Small intestine (tissue), 7 donors: ENCODE data around the gene ZNF358. TPM values are rescaled to one million over a fixed set of nuclear protein-coding genes. Genes with fewer than 3 reads are reported as not detected.

Source experiments
- DNase-seq, 2 donors: peaks; one replicate each; pipeline versions ENCODE4 v3.0.0 to v3.0.0-alpha.2; 2013
- FAIRE-seq: peaks from 2 replicates; lab custom pipeline; 2012; peaks lifted over from hg19 to GRCh38; lab: Jason Lieb, UNC
- H3K27ac ChIP-seq, 3 donors: one replicate each; pipeline ENCODE4 v1.5.1; 2013; ENCODE audit warnings: low read length in 2 of 3, mild to moderate bottlenecking in 2 of 3, control low read depth in 1 of 3, inconsistent platforms in 1 of 3, low read depth in 1 of 3, moderate library complexity in 1 of 3
- H3K27me3 ChIP-seq, 3 donors: one replicate each; pipeline ENCODE4 v1.6.1; 2013; ENCODE audit warnings: low read length in 3 of 3, inconsistent platforms in 1 of 3; ENCODE audit not compliant: control insufficient read depth in 3 of 3, insufficient read depth in 3 of 3
- H3K36me3 ChIP-seq, 3 donors: one replicate each; pipeline ENCODE4 v1.6.1; 2013; ENCODE audit warnings: low read length in 3 of 3, inconsistent platforms in 1 of 3, low read depth in 1 of 3, mild to moderate bottlenecking in 1 of 3, moderate library complexity in 1 of 3; ENCODE audit not compliant: control insufficient read depth in 3 of 3, insufficient read depth in 2 of 3
- H3K4me1 ChIP-seq, 3 donors: one replicate each; pipeline ENCODE4 v1.6.1; 2013; ENCODE audit warnings: low read length in 2 of 3, inconsistent platforms in 1 of 3, low read depth in 1 of 3, mild to moderate bottlenecking in 1 of 3, moderate library complexity in 1 of 3; ENCODE audit not compliant: control insufficient read depth in 3 of 3, insufficient read depth in 2 of 3
- H3K4me3 ChIP-seq, 3 donors: one replicate each; pipeline ENCODE4 v1.5.1; 2013; ENCODE audit warnings: low read length in 3 of 3, control low read depth in 1 of 3, inconsistent platforms in 1 of 3, low read depth in 1 of 3, mild to moderate bottlenecking in 1 of 3, moderate library complexity in 1 of 3
- H3K9me3 ChIP-seq, 2 donors: one replicate each; pipeline ENCODE4 v1.6.1; 2013; ENCODE audit warnings: low read depth in 1 of 2, low read length in 1 of 2; ENCODE audit not compliant: control insufficient read depth in 2 of 2, insufficient read depth in 1 of 2
- WGBS, 3 donors: extraction: QIAGEN DNeasy Blood & Tissue Kit; methylation state at CpG; one replicate each; pipeline ENCODE4 v1.1.7; 2013; 5-methylcytosine and 5-hydroxymethylcytosine counted together
- polyA plus RNA-seq, 4 donors: library from polyadenylated mRNA; stranded (reverse) in 3 of 4; unstranded in 1 of 4; fragments of 200-250 nt in 3 of 4; fragments of 120-200 nt in 1 of 4; gene quantifications; one replicate each; pipeline versions ENCODE4 v1.2.1 to v1.2.3, GENCODE V29; 2013
- donor health status: healthy with polysubstance abuse.
- donor health status: control.
- donor health status: control.
- donor health status: Bipolar disorder and iron deficiency.
- donor health status: healthy.

Gene ZNF358
- polyA plus RNA-seq, 4 donors = 37.3 to 77.5 (median 71.9) TPM

GRCh38 chr19:7524992-7525739, 9.3 kb downstream of the ZNF358 start:
- 95 to 99% (median 96%) methylated on average over 20 of the region's 20 CpGs for WGBS, 3 donors
- H3K4me1 ChIP-seq = peaks cover 4 to 16% (median 7%) of the 10 kb centered on the region in 3 donors
- peaks cover 0 to 60% (median 0%) of the 10 kb centered on the region in 3 donors for H3K36me3 ChIP-seq
- DNase-seq (no peak), FAIRE-seq (no peak)
- H3K27ac ChIP-seq = no peak overlapping the region
- H3K27me3 ChIP-seq = no peaks in the 10 kb centered on the region
- no peaks in the 10 kb centered on the region for H3K9me3 ChIP-seq
- no peak overlapping the region for H3K4me3 ChIP-seq

GRCh38 chr19:7526059-7526929, 10.4 kb downstream of the ZNF358 start:
- no peak overlapping the region for H3K4me3 ChIP-seq
- H3K4me1 ChIP-seq = peaks cover 4 to 16% (median 7%) of the 10 kb centered on the region in 3 donors
- H3K36me3 ChIP-seq = peaks cover 0 to 59% (median 0%) of the 10 kb centered on the region in 3 donors
- FAIRE-seq = no peak
- 82 to 88% (median 85%) methylated on average over 25 to 31 of the region's 31 CpGs for WGBS, 3 donors
- no peak for DNase-seq
- no peak overlapping the region for H3K27ac ChIP-seq
- H3K27me3 ChIP-seq = no peaks in the 10 kb centered on the region
- H3K9me3 ChIP-seq = no peaks in the 10 kb centered on the region

- WGBS, 3 donors = 80 to 89% (median 84%) methylated on average over 24 to 25 of the region's 25 CpGs
- H3K4me3 ChIP-seq = no peak overlapping the region
- no peaks in the 10 kb centered on the region for H3K9me3 ChIP-seq
- no peak for DNase-seq
- peaks cover 0 to 68% (median 0%) of the 10 kb centered on the region in 3 donors for H3K36me3 ChIP-seq
- no peaks in the 10 kb centered on the region for H3K27me3 ChIP-seq
- no peak for FAIRE-seq
- no peak overlapping the region for H3K27ac ChIP-seq
- peaks cover 4 to 9% (median 5%) of the 10 kb centered on the region in 3 donors for H3K4me1 ChIP-seq
These were observed 11.8 kb downstream of the ZNF358 start for GRCh38 chr19:7527516-7528191.

GRCh38 chr19:7528192-7528519, 12.3 kb downstream of the ZNF358 start:
- Histone ChIP-seq H3K9me3 (no peaks in the 10 kb centered on the region), H3K27ac (no peak overlapping the region), H3K4me3 (no peak overlapping the region), H3K27me3 (no peaks in the 10 kb centered on the region), H3K36me3 (peaks cover 0 to 72% (median 0%) of the 10 kb centered on the region in 3 donors), H3K4me1 (peaks cover 3 to 5% (median 3%) of the 10 kb centered on the region in 3 donors)
- FAIRE-seq (no peak), DNase-seq (no peak)
- 92 to 97% (median 92%) methylated on average over 7 of the region's 7 CpGs for WGBS, 3 donors

GRCh38 chr19:7528522-7529245, 12.8 kb downstream of the ZNF358 start:
- H3K27me3 ChIP-seq = no peaks in the 10 kb centered on the region
- H3K9me3 ChIP-seq = no peaks in the 10 kb centered on the region
- DNase-seq (no peak), FAIRE-seq (no peak)
- H3K4me3 ChIP-seq = no peak overlapping the region
- H3K27ac ChIP-seq = no peak overlapping the region
- no peaks in the 10 kb centered on the region for H3K4me1 ChIP-seq
- WGBS, 3 donors = 92 to 96% (median 96%) methylated on average over 29 to 32 of the region's 32 CpGs
- H3K36me3 ChIP-seq = peaks cover 0 to 72% (median 0%) of the 10 kb centered on the region in 3 donors

- no peaks in the 10 kb centered on the region for H3K9me3 ChIP-seq
- no peak overlapping the region for H3K4me3 ChIP-seq
- FAIRE-seq (no peak), DNase-seq (no peak)
- H3K27ac ChIP-seq = no peak overlapping the region
- H3K4me1 ChIP-seq = no peaks in the 10 kb centered on the region
- WGBS, 3 donors = 82 to 86% (median 82%) methylated on average over 14 to 15 of the region's 15 CpGs
- peaks cover 0 to 72% (median 0%) of the 10 kb centered on the region in 3 donors for H3K36me3 ChIP-seq
- no peaks in the 10 kb centered on the region for H3K27me3 ChIP-seq
These were observed 13.3 kb downstream of the ZNF358 start for GRCh38 chr19:7529246-7529600.

- H3K4me1 ChIP-seq = no peaks in the 10 kb centered on the region
- no peak overlapping the region for H3K4me3 ChIP-seq
- WGBS, 3 donors = 94 to 96% (median 95%) methylated on average over 33 of the region's 33 CpGs
- no peaks in the 10 kb centered on the region for H3K9me3 ChIP-seq
- H3K36me3 ChIP-seq = peaks cover 0 to 68% (median 0%) of the 10 kb centered on the region in 3 donors
- no peaks in the 10 kb centered on the region for H3K27me3 ChIP-seq
- no peak overlapping the region for H3K27ac ChIP-seq
- FAIRE-seq (no peak), DNase-seq (no peak)
These were observed 13.9 kb downstream of the ZNF358 start for GRCh38 chr19:7529610-7530490.
